Kidney epithelial cell (primary cell): Measurements from ENCODE around the gene KLHL28. TPM values are rescaled to one million over a fixed set of nuclear protein-coding genes. Genes with fewer than 3 reads are reported as not detected.
A peak's percentile ranks its signal among the peaks of the same experiment; 100 is the strongest.
"Not testable (repeated sequence)": the region's sequence is repeated elsewhere in the genome, so short reads cannot be mapped to it uniquely, and the experiment has no call there.

ENCODE experiments used
- DNase-seq: peaks from one replicate; pipeline ENCODE4 v3.0.0-alpha.2; 2010; ENCODE audit warnings: low read depth
- H3K27me3 ChIP-seq: 2 replicates; pipeline ENCODE4 v1.6.0; 2011; ENCODE audit warnings: low read length; ENCODE audit not compliant: control insufficient read depth, insufficient read depth
- H3K36me3 ChIP-seq: 2 replicates; pipeline ENCODE4 v1.5.1; 2011; ENCODE audit warnings: low read length; ENCODE audit not compliant: control insufficient read depth, insufficient read depth
- H3K4me3 ChIP-seq: 2 replicates; pipeline ENCODE4 v1.5.1; 2011; ENCODE audit warnings: low read depth, mild to moderate bottlenecking, control low read depth, low read length
- CTCF ChIP-seq: IDR thresholded peaks from 2 replicates; pipeline ENCODE4 v1.5.1; 2011; ENCODE audit warnings: mild to moderate bottlenecking, moderate library complexity, low read length, control low read depth, inconsistent platforms; ENCODE audit not compliant: insufficient read depth, poor library complexity, severe bottlenecking
- total RNA-seq: library from RNA; depleted of rRNA; stranded (reverse); fragments of >200 nt; gene quantifications from 2 replicates; pipeline ENCODE4 v1.2.3, GENCODE V29; 2015

The KLHL28 gene
- total RNA-seq, 1 donor from 2014 or later: 12.9 TPM

DNA sequence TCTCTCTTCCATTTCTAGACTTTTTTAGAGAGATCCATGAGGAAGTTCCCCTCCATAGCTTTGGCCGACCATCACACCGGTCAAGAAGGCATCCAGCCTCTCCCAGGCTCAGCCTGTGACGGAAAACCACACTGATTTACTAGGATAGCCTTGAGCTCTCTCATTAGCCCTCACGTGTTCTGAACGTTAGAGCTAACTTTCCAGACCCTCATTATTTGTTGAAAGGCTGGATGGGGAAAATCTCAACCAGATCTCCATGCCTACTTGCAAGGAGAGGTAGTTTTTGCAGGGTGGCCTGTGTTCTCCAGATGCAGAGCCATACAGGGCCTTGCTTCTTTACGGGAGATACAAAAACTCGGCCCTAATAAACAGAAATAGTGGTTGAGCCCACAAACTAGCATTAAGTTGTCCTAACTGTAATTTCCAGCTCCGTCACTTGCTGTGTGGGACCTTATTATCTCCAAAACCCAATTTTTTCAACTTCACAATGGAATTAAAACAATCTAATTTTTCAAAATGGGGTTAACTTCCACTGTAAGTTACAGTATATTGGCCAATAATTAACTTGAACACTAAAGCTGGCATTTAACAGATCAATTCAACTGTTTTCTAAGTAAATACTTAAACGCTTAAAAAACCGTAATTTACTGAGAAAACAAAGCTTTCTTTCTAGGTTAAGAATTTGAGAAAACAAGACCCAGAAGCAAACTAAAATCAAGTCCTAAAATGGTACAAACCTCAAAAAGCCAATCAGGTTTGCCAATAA, 65.3 kb downstream of the KLHL28 start:
- H3K4me3 ChIP-seq: no peak overlapping the region

GRCh38 chr14:44895716-44896115, 66.0 kb downstream of the KLHL28 start:
- no peaks in the 10 kb centered on the region for H3K27me3 ChIP-seq
- no peaks in the 10 kb centered on the region for H3K36me3 ChIP-seq
- no peak for TF ChIP-seq CTCF
- no peak overlapping the region for H3K4me3 ChIP-seq
- DNase-seq: peak; percentile 39

More for the DNA sequence above, 65.3 kb downstream of the KLHL28 start:
- no peak for DNase-seq
- Histone ChIP-seq H3K27me3 (no peaks in the 10 kb centered on the region), H3K36me3 (no peaks in the 10 kb centered on the region)
- no peak for TF ChIP-seq CTCF

DNA sequence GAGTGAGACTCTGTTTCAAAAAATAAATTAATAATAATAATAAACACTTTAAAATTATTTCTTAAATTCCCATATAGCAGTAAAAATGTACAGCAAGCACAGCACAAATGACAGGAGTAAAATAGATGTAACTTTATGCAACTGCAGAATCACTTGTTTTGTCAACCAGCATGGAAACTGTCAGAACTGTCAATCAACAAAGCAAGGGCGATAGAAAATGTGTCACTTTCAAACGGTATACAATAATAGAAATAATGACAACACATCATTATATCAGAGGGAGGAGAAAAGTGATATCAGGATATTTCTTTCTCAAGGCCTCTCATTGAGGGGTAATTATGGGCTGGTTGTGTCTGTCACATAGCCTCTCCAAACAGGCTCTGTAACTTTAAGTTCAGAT, 68.2 kb downstream of the KLHL28 start:
- no peak for TF ChIP-seq CTCF
- H3K4me3 ChIP-seq: no peak overlapping the region
- H3K36me3 ChIP-seq: no peaks in the 10 kb centered on the region
- H3K27me3 ChIP-seq: no peaks in the 10 kb centered on the region
- DNase-seq: no peak

- not testable (repeated sequence) for H3K36me3 ChIP-seq, H3K4me3 ChIP-seq, H3K27me3 ChIP-seq, DNase-seq
Observed at GRCh38 chr14:44891726-44892372, 69.9 kb downstream of the KLHL28 start.

DNA sequence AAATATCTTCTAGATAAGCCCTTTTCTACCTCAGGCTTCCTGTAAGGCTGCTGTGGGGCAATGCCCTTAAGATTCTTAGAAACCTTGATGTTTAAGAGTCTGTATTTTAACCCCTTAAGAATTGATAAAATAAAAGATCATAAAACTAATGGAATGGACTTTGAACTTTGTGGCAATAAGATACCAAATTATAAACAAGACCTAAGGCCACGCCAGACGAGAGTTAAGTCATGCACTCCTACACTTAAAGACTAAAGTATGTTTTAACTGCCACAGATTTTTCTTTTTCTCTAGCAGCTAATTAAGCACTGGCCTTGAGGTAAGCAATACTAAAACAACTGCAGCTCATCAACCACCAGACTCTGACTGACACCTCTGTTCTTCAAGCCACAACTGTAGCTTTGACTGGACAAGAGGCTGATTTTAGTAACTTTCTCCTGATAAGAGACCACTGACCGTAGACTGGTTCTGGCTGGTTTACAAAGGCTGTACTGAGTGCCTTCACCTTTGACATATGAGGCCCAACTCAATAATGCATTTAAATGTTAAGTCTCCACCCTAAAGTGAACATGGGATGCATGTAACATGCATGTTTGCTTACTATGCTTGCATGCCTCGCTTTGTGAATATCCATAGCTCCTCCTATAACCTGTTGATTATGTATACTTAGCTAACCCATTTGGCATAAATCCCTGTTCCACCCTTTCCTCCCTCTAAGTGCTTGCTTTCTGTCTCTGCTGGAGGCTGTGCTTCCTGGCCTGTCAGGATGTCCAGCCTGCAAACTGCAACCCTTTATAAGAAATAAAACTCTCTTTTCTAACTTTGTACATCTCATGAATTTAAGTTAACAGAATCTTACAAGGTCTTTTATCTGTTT, 71.9 kb downstream of the KLHL28 start:
- TF ChIP-seq CTCF: no peak
- no peaks in the 10 kb centered on the region for H3K27me3 ChIP-seq
- H3K4me3 ChIP-seq: no peak overlapping the region
- no peak for DNase-seq
- no peaks in the 10 kb centered on the region for H3K36me3 ChIP-seq

GRCh38 chr14:44887596-44887955, 74.2 kb downstream of the KLHL28 start:
- no peak overlapping the region for H3K4me3 ChIP-seq
- H3K36me3 ChIP-seq: no peaks in the 10 kb centered on the region
- DNase-seq: no peak
- H3K27me3 ChIP-seq: no peaks in the 10 kb centered on the region
- no peak for TF ChIP-seq CTCF
